Naive thymus-derived CD4-positive, alpha-beta T cell (primary cell): ENCODE data around the gene KLK3. TPM values are rescaled to one million over a fixed set of nuclear protein-coding genes. Genes with fewer than 3 reads are reported as not detected.

Experiments
- ATAC-seq: fragments of 150-1000 bp; cut with Tn5 transposase; 2 replicates; pipeline ENCODE4 v1.10.0; 2021; ENCODE audit warnings: mild to moderate bottlenecking, moderate library complexity
- CTCF ChIA-PET: fragments of 350-600 bp; sonication (Branson Sonifier 250); formaldehyde crosslinking; loops from one replicate; lab custom pipeline; 2021; ENCODE audit warnings: antibody characterized with exemption; lab: Charles Lee
- POLR2A ChIA-PET: fragments of 350-600 bp; sonication (Branson Sonifier 250); formaldehyde crosslinking; loops from one replicate; lab custom pipeline; 2021; ENCODE audit warnings: antibody characterized with exemption, inconsistent platforms; lab: Charles Lee
- DNase-seq, 9 donors: peaks; one replicate each; pipeline versions ENCODE4 v3.0.0 to v3.0.0-alpha.2; 2020 to 2022; ENCODE audit warnings: mixed read lengths in 1 of 9
- H3K27ac ChIP-seq: one replicate; pipeline ENCODE4 v1.7.0; 2013; ENCODE audit warnings: mild to moderate bottlenecking, low read depth, low read length, moderate library complexity
- H3K27me3 ChIP-seq, 2 donors: one replicate each; pipeline ENCODE4 v1.7.0; 2013; ENCODE audit warnings: low read length in 2 of 2, mild to moderate bottlenecking in 2 of 2, moderate library complexity in 2 of 2; ENCODE audit not compliant: control insufficient read depth in 2 of 2, insufficient read depth in 2 of 2
- H3K36me3 ChIP-seq, 3 experiments: 1 replicate in 2 of 3; 2 replicates in 1 of 3; pipeline ENCODE4 v1.7.0; 2013; ENCODE audit warnings: low read length in 3 of 3, mild to moderate bottlenecking in 3 of 3, moderate library complexity in 1 of 3; ENCODE audit not compliant: insufficient read depth in 3 of 3, control insufficient read depth in 2 of 3
- H3K4me1 ChIP-seq, 2 donors: one replicate each; pipeline ENCODE4 v1.7.0; 2013; ENCODE audit warnings: low read length in 2 of 2, mild to moderate bottlenecking in 2 of 2, moderate library complexity in 1 of 2; ENCODE audit not compliant: control insufficient read depth in 2 of 2, insufficient read depth in 2 of 2
- H3K4me3 ChIP-seq: 2 replicates; pipeline ENCODE4 v1.7.0; 2013; ENCODE audit warnings: mild to moderate bottlenecking, low read length
- H3K9me3 ChIP-seq, 3 experiments: 1 replicate in 2 of 3; 2 replicates in 1 of 3; pipeline ENCODE4 v1.7.0; 2013; ENCODE audit warnings: low read length in 3 of 3; ENCODE audit not compliant: control insufficient read depth in 2 of 3
- H3K27ac Mint-ChIP-seq, 9 donors: one replicate each; pipeline ENCODE4 v1.8.0; 2020 to 2022; ENCODE audit warnings: mixed read lengths in 9 of 9, mild to moderate bottlenecking in 8 of 9, moderate library complexity in 5 of 9, inconsistent platforms in 2 of 9
- H3K27me3 Mint-ChIP-seq, 5 donors: one replicate each; pipeline ENCODE4 v1.8.0; 2021 to 2022; ENCODE audit warnings: mixed read lengths in 5 of 5, mild to moderate bottlenecking in 1 of 5
- H3K36me3 Mint-ChIP-seq, 5 donors: one replicate each; pipeline ENCODE4 v1.8.0; 2020 to 2022; ENCODE audit warnings: mixed read lengths in 5 of 5, mild to moderate bottlenecking in 3 of 5, inconsistent platforms in 1 of 5
- H3K4me1 Mint-ChIP-seq, 7 donors: one replicate each; pipeline ENCODE4 v1.8.0; 2020 to 2022; ENCODE audit warnings: mixed read lengths in 7 of 7, mild to moderate bottlenecking in 3 of 7, inconsistent platforms in 1 of 7
- H3K4me3 Mint-ChIP-seq, 10 donors: one replicate each; pipeline ENCODE4 v1.8.0; 2020 to 2022; ENCODE audit warnings: mild to moderate bottlenecking in 10 of 10, mixed read lengths in 10 of 10, moderate library complexity in 6 of 10, inconsistent platforms in 2 of 10
- H3K9me3 Mint-ChIP-seq, 11 donors: one replicate each; pipeline ENCODE4 v1.8.0; 2020 to 2022; ENCODE audit warnings: mixed read lengths in 11 of 11, mild to moderate bottlenecking in 4 of 11, inconsistent platforms in 1 of 11, moderate library complexity in 1 of 11
- intact Hi-C, 2 donors: fragments of 100-400 bp; cut with micrococcal nuclease; formaldehyde crosslinking; loops; one replicate each; pipeline ENCODE4 v1.15.1; 2023
- polyA plus RNA-seq, 2 donors: library from polyadenylated mRNA; unstranded; fragments of 300-500 nt; fragmentation: Illumina TruSeq; gene quantifications; one replicate each; pipeline ENCODE4 v1.2.3, GENCODE V29; 2021
- total RNA-seq, 6 experiments: library from RNA in 5 of 6; stranded (reverse) in 5 of 6; gene quantifications; 1 replicate in 5 of 6; 2 replicates in 1 of 6; pipeline ENCODE4 v1.2.3 and lab custom pipeline; 2021 to 2026

Gene KLK3
- total and polyA plus RNA-seq, 7 experiments from 2014 or later = not detected

DNA sequence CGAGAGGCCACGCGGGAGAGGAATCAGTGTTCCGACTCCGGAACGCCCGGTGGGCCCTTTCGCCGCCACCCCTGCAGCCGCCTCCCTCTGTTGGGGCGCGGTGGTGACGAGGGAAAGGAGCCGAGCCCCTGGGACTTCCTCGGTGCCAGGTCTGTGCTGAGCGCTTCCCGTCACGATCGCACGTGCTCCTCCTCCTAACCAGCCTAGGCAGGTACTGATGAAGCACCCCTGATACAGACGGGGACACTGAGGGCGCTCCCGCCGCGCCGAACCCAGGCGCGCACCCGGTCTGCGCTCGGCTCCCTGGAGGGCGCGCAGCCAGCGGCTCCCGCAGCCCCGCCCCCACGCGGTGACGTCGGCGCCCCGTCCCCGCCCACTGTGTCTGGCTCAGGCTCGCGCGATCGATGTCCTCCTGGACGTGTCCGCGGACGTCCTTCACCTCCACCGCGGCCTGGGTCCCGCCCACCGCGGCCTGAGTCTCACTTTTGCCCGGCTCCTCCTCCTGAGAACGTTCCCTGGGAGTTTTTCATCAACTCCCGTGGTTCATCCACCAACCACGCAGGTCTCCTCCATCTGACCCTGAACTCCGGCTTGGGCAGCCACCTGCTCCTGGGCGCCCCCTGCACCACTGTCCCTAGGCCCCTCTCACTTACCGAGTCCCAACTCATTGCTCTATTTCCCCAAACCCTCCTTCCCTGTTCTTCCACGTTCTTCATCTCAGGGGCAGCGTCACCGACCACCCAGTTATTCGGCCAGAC, 18.8 kb upstream of the KLK3 start:
- Mint-ChIP-seq H3K36me3 (no peaks in the 10 kb centered on the region), H3K27ac (no peak overlapping the region), H3K27me3 (peaks cover 30 to 61% (median 45%) of the 10 kb centered on the region in 5 donors), H3K9me3 (peaks cover 0 to 7% (median 0%) of the 10 kb centered on the region in 11 donors), H3K4me3 (peak overlapping the region; percentile 78 to 94 (median 87)), H3K4me1 (peaks cover 5 to 25% (median 11%) of the 10 kb centered on the region in 7 donors)
- ChIA-PET CTCF (no interaction called here), POLR2A (no interaction called here)
- intact Hi-C loops = loop anchor here in 1 of 2 donors (1.0 kb wide), 1 partner anchor 32 kb away; no protein-coding TSS in a partner anchor
- Histone ChIP-seq H3K27ac (no peak overlapping the region), H3K4me1 (peaks cover 4 to 8% of the 10 kb centered on the region in 2 donors), H3K4me3 (peak overlapping the region; percentile 51), H3K27me3 (peaks cover 0 to 3% of the 10 kb centered on the region in 2 donors), H3K9me3 (no peaks in the 10 kb centered on the region), H3K36me3 (no peaks in the 10 kb centered on the region)
- ATAC-seq (peak; percentile 86), DNase-seq (peak; percentile 18 to 90 (median 43))

DNA sequence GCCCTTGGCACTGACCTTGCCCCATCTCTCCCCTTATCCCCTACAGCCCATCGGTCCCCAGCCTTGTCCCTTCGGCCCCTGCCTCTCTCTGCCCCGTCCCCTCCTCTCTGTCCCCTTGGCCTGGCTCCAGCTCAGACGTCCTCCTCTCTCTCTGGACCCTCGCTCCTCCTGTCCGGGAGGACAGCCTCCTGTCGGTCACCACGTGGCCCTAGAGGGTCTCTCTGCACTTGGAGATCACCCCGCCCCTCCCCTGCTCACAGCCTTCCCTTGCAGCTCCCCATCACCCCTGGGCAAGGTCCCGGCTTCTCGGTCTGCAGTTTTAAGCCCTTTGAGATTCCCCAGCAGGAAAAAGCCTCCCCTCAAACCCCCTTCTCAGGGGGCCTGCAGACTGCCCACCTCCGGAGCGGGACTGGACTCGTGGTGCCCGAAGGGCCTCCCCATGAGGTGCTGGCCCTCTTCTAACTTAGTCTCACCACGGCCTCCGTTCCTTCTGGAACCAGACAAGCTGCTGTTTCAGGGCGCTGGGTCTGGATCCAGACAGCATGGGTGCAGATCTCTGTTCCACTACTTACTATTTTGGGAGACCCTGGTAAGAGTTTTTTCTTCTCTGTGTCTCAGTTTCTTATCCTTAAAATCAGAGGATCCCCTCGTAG, 18.0 kb upstream of the KLK3 start:
- Histone ChIP-seq H3K27me3 (peaks cover 0 to 3% of the 10 kb centered on the region in 2 donors), H3K4me1 (peaks cover 4 to 8% of the 10 kb centered on the region in 2 donors), H3K36me3 (no peaks in the 10 kb centered on the region), H3K4me3 (no peak overlapping the region), H3K27ac (no peak overlapping the region), H3K9me3 (no peaks in the 10 kb centered on the region)
- ChIA-PET POLR2A (interaction anchor here (0.6 kb wide), 1 partner anchor 462 kb away, joined by 3 read pairs; no protein-coding TSS in a partner anchor), CTCF (no interaction called here)
- no peak for ATAC-seq
- H3K9me3 Mint-ChIP-seq = peaks cover 0 to 14% (median 5%) of the 10 kb centered on the region in 11 donors
- peaks cover 5 to 25% (median 11%) of the 10 kb centered on the region in 7 donors for H3K4me1 Mint-ChIP-seq
- peak overlapping the region in 9 of 10 donors; percentile 78 to 94 (median 87) for H3K4me3 Mint-ChIP-seq
- no peak overlapping the region for H3K27ac Mint-ChIP-seq
- H3K36me3 Mint-ChIP-seq = no peaks in the 10 kb centered on the region
- H3K27me3 Mint-ChIP-seq = peaks cover 29 to 60% (median 45%) of the 10 kb centered on the region in 5 donors
- DNase-seq = no peak
- intact Hi-C loops = loop anchor here in 1 of 2 donors (1.0 kb wide), 1 partner anchor 32 kb away; no protein-coding TSS in a partner anchor

DNA sequence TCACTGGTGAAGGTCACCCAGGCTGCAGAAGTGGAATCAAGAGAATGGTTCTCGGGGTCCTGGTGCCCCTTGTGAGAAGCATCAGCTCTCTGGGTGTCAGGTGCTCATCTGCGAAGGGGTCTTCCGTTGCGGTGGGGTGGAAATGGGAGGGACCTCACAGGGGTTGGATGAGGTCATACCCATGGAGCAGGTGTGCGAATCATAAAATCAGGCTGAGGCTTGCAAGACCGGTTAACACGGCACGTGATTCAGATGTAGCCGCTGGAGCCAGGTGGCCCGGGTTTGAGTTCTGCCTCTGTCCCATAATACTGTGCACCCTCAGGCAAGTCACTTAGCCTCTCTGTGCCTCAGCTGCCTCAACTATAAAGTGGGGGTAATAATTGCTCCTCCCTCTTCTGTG, 17.4 kb upstream of the KLK3 start:
- DNase-seq (no peak), ATAC-seq (no peak)
- H3K36me3 Mint-ChIP-seq = no peaks in the 10 kb centered on the region
- H3K9me3 Mint-ChIP-seq = peaks cover 0 to 20% (median 5%) of the 10 kb centered on the region in 11 donors
- H3K4me3 ChIP-seq = no peak overlapping the region
- H3K36me3 ChIP-seq = no peaks in the 10 kb centered on the region
- H3K4me1 ChIP-seq = peaks cover 4 to 8% of the 10 kb centered on the region in 2 donors
- peak overlapping the region in 9 of 10 donors; percentile 27 to 92 (median 78) for H3K4me3 Mint-ChIP-seq
- intact Hi-C loops = no loop called here
- no peak overlapping the region for H3K27ac Mint-ChIP-seq
- peaks cover 0 to 1% (median 0%) of the 10 kb centered on the region in 3 experiments for H3K9me3 ChIP-seq
- H3K27ac ChIP-seq = no peak overlapping the region
- H3K27me3 ChIP-seq = peaks cover 0 to 3% of the 10 kb centered on the region in 2 donors
- ChIA-PET POLR2A (interaction anchor here (0.6 kb wide), 1 partner anchor 463 kb away, joined by 3 read pairs; no protein-coding TSS in a partner anchor), CTCF (no interaction called here)
- peaks cover 29 to 54% (median 39%) of the 10 kb centered on the region in 5 donors for H3K27me3 Mint-ChIP-seq
- peaks cover 5 to 25% (median 11%) of the 10 kb centered on the region in 7 donors for H3K4me1 Mint-ChIP-seq

DNA sequence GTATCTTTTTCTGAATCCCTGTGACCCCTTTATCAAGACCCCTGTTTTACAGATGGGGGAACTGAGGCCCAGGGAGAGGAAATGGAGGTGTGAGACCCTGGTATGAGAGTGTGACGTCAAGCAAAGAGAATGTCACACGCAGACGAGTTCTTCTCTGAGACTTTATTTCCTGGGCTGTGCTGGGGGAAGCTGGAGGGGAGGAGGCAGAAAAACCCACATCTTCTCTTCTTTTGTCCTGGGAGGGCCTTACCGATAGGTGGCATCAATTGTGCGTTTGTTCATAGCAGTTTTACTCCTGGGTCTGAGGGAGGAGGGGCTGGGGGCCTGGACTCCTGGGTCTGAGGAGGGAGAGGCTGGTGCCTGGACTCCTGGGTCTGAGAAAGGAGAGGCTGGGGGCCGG, 16.5 kb upstream of the KLK3 start:
- no peak for DNase-seq
- Histone ChIP-seq H3K4me3 (no peak overlapping the region), H3K36me3 (no peaks in the 10 kb centered on the region), H3K4me1 (peaks cover 4 to 8% of the 10 kb centered on the region in 2 donors), H3K27me3 (peaks cover 0 to 3% of the 10 kb centered on the region in 2 donors), H3K27ac (no peak overlapping the region), H3K9me3 (peaks cover 0 to 7% (median 0%) of the 10 kb centered on the region in 3 experiments)
- intact Hi-C loops = no loop called here
- Mint-ChIP-seq H3K36me3 (peaks cover 0 to 5% (median 0%) of the 10 kb centered on the region in 5 donors), H3K27me3 (peaks cover 29 to 45% (median 36%) of the 10 kb centered on the region in 5 donors), H3K27ac (no peak overlapping the region), H3K4me3 (peak overlapping the region in 3 of 10 donors; percentile 10 to 38 (median 32)), H3K9me3 (peaks cover 1 to 30% (median 10%) of the 10 kb centered on the region in 11 donors), H3K4me1 (peaks cover 5 to 25% (median 11%) of the 10 kb centered on the region in 7 donors)
- ChIA-PET CTCF (no interaction called here), POLR2A (no interaction called here)
- no peak for ATAC-seq

DNA sequence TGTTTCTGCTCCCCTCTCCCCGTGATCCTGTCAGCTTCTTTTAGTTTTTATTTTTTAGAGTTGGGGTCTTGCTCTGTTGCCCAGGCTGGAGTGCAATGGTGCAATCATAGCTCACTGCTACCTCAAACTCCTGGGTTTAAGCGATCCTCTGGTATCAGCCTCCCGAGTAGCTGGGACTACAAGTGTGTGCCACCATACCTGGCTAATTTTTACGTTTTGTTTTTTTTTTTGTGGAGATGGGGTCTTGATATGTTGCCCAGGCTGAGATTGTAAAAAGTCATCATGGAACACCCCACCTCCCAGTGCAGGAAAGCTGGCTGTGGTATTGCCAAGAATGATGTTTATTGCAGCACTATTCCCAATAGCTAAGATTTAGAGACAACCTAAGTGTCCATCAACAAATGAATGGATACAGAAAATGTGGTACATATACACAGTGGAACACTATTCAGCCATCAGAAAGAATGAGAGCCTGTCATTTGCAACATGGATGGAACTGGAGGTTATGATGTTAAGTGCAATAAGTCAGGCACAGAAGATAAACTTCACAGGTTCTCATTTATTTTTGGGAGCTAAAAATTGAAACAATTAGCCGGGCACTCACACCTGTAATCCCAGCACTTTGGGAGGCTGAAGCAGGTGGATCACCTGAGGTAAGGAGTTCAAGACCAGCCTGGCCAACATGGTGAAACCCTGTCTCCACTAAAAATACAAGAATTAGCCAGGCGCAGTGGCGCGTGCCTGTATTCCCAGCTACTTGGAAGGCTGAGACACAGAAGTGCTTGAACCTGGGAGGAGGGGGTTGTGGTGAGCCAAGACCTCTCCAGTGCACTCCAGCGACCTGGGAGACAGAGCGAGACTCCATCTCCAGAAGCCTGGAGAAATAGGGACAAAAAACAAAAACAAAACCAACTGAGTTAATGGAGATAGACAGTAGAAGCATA, 14.7 kb upstream of the KLK3 start:
- peaks cover 4 to 6% of the 10 kb centered on the region in 2 donors for H3K4me1 ChIP-seq
- H3K27ac Mint-ChIP-seq = no peak overlapping the region
- H3K27me3 ChIP-seq = peaks cover 0 to 3% of the 10 kb centered on the region in 2 donors
- H3K27me3 Mint-ChIP-seq = peaks cover 22 to 51% (median 28%) of the 10 kb centered on the region in 5 donors
- no peak overlapping the region for H3K4me3 Mint-ChIP-seq
- intact Hi-C loops = no loop called here
- no peaks in the 10 kb centered on the region for H3K36me3 ChIP-seq
- ATAC-seq (no peak), DNase-seq (no peak)
- ChIA-PET CTCF (interaction anchor here (1.0 kb wide), 1 partner anchor 82 kb away, joined by 4 read pairs; no protein-coding TSS in a partner anchor), POLR2A (no interaction called here)
- peaks cover 5 to 24% (median 11%) of the 10 kb centered on the region in 7 donors for H3K4me1 Mint-ChIP-seq
- peaks cover 0 to 9% (median 3%) of the 10 kb centered on the region in 5 donors for H3K36me3 Mint-ChIP-seq
- no peak overlapping the region for H3K4me3 ChIP-seq
- H3K27ac ChIP-seq = no peak overlapping the region
- H3K9me3 Mint-ChIP-seq = peaks cover 2 to 47% (median 20%) of the 10 kb centered on the region in 11 donors
- H3K9me3 ChIP-seq = peaks cover 0 to 23% (median 0%) of the 10 kb centered on the region in 3 experiments
